HG03108 (cell line): ENCODE measurements around the gene DRG2.

Experiments used
- ATAC-seq: cut with Tn5 transposase; IDR thresholded peaks from one replicate; pipeline ENCODE4 v1.9.1; 2021; ENCODE audit warnings: moderate library complexity; ENCODE audit not compliant: unreplicated experiment

DRG2 gene, protein sequence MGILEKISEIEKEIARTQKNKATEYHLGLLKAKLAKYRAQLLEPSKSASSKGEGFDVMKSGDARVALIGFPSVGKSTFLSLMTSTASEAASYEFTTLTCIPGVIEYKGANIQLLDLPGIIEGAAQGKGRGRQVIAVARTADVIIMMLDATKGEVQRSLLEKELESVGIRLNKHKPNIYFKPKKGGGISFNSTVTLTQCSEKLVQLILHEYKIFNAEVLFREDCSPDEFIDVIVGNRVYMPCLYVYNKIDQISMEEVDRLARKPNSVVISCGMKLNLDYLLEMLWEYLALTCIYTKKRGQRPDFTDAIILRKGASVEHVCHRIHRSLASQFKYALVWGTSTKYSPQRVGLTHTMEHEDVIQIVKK

DNA sequence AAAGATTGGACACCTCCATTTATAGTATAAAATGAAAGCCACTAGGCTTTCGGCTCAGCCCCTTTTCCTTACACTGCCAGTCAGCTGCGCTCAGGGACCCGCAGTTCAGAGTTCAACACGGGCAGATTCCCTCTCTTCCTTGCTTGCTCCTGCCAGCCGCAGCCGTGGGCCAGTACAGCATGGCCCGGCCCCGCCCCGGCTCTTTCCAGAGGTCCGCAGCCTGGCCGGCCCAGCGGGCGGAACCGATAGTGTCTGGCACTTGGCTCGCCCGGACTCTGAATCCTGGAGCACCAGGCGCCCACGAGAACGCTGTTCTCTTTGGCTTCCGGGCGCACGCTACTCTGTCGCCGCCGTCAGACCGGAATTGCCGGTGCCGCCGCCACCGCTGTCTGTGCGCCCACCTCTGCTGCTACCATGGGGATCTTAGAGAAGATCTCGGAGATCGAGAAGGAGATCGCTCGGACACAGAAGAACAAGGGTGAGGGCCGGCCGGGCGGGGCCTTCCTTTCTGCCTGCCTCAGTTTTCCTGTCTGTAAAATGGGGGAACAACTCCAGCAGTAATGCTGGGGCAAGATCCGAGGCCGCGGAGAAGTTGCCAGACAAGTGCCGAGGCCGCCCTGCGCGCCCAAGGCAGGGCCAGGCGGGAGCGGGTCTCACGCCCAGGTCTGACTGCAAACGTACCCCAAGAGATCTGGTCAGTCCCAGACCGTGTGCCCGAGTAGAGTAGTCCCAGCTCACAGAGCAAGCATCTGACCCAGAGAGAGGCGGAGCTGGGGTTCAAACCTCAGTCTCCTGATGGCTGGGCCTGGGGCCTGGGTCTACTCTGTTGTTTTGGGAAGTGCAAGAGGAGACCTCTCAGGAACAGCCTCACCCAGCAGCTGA lies at the start of gene DRG2:
TSS of gene DRG2 (plus strand) at position 339 of the 882 bp plus-strand sequence. CDS start at position 415, 76 bp downstream.
- ATAC-seq, result peak; percentile 88

DNA sequence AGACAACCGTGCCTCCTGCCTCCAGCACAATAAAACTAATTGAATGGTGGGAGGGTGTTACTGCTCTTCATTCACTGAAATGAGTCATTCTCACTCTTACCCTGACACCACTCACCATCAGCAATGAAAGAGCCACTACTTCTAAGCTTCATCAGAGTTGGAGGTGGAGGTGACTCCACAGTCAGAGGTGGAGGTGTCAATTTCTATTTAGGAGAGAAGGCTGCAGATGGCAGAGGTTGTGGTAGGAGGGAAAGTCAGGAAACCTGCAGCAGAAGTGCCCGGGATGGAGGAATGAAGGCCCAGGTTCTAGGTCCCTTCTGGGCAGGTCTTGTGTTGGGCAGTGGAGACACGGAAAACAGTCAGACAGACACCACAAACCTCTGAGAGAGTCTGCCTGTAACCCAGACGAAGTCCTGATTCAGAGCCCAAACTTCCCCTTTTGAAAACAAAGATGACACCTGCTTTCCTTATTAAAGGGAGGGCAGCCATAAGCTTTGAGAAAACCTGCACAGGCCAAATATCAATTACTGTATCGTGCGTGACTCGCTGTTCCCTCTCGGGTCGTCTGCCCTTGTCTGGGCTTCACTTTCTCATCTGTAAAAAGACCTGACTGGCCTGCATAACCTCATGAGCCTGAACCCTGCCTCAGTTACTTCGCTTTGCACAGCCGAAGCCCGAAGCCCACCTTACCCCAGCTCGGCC lies 49.4 kb upstream of the DRG2 start:
- no peak for ATAC-seq

DNA sequence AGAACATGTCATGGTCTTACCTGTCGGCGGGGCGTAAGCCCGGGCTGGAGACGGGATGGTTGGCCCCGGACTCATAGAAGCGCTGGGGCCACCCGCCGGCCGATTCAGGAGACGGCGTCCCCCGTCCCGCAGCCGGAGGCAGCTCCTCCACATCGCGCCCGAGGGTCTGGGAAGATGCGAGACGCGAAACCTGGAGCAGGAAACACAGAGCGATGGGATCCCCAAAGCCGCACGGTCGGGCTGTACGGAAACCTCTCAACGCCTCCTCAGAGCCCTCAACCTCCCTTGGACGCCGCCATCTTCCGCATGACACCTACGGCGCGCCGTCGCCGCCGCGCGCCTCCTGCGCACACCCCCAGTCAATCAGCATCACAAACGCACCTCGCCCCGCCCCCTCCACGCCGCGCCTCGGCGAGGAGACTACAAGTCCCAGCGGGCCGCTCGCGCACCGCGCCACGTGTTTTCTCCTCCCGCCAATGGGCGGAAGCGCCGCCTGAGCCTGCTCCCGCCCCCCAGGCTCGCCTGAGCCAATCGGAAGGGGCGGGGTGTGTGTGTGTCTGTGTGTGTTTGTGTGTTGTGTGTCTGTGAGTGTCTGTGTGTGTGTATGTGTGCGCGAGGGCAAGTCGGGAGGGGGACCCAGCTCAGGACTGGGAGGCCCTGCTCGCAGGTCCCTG lies 48.8 kb upstream of the DRG2 start, which contains the start of the genes ATPAF2 and GID4:
TSS of gene ATPAF2 (minus strand) at position 308 of the 674 bp plus-strand sequence. CDS start at position 153, 155 bp downstream.
TSS of gene GID4 (plus strand) at position 548 of the 674 bp plus-strand sequence. CDS start at position 605, 57 bp downstream.
- peak; percentile 91 for ATAC-seq

DNA sequence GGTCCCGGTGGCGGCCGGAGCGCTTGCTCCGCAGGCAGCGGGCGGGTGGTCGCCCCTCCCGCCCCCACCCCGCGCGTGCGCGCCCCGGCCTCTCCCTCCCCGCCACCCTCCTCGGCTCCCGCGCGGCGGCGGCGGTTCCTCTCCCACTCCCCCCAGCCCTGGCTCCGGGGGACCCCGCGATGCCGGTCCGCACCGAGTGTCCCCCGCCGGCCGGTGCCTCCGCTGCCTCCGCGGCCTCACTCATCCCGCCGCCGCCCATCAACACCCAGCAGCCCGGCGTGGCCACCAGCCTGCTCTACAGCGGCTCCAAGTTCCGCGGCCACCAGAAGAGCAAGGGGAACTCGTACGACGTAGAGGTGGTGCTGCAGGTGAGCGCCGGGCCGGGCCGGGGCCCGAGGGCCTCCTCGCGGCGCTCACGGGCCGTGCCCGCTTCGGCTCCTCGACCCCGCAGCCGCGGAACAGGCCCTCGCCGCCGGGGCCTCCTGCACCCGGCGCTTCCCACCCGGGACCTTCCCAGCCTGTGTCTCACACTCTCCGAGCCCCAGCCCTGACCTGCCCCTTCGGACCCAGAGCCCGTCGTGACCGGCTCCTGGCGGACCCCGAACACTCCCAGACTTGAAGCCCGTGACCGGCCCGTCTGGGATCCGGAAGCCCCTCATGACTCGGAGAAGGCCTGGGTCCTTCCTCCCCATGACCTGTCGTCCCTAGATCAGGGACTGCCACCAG lies 48.0 kb upstream of the DRG2 start:
- peak; percentile 1 for ATAC-seq

DNA sequence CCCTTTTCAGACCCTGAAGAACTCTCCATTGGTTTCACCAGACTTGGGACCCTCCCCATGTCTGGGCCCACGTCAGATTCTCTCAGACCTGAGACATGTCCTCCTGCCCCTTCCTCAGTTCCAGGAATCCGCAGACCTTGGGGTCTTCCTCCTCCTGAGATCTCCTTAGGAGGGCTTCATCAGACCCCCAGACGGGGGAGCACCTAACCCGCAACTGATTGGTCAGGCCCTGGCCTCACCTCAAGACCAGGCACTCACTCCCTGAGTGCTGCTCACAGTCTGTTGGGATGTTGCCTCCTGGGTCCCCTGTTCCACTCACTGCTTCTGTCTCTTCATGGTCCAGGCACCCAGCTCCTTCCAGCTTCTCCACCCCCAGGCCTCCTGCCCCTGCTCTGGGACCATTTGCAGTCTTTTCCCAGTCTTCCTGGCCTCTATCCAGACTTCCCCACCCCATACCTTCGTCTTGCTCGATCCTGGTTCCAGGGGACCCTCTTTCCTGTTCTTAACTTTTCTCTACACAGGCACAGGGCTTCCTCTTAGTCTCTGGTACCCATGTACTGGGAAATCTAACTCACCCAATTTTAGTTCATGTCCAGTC lies 47.4 kb upstream of the DRG2 start:
- no peak for ATAC-seq

DNA sequence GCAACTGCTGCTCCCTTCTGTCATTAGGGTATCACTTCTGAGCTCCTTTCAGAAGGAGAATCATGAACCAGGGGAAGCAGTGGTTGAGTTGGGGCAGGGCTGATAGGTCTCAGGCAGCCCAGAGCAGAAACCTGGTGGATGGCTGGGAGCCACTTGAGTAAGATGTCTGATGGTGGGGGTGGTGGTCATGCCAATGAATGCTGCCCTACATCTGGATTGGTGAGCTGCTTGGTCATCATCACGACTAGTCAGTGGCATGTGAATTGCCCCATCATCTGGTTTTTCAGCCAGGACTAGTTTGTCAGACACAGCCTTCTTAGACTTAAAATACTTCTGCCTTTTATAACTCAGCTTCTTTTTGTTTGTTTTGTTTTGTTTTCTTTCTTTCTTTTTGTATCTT lies 46.0 kb upstream of the DRG2 start:
- ATAC-seq, result no peak

DNA sequence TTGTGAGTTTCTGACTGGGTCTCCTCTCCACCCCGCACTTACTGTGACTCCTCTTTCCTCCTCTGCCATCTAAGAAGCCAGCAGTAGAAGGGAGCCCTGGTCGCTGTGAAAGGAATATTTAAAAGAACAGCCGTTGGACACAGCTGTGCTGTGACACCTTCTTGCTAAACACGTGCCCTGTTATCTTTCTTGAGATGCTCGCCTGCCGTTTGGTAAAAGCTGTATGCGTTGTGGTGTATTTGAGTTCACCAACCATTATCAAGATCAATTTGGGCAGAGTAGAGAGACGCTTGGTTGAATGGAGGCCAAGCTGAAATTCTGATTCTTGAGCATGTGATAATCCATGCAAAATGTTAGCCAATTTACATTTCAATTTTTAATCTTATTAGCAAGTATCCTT lies 44.8 kb upstream of the DRG2 start:
- ATAC-seq, result no peak

DNA sequence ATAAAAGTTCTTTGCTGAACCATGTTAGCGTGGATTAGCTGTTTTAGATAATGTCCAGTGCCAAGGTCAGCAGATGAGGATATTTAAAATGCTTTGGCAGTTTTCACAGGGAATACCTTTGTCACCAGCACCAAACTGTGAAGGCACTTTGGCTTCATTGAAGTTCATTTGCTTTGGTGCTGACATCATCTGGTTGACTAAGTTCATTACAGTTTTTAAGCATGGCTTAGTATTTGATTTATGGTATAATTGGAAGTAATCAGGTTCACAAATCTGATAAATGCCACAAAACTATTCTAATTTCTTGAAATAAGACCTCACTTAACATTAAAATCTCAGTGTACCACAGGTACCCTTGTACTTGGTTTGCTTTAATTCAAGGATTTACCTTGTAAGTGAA lies 44.3 kb upstream of the DRG2 start:
- no peak for ATAC-seq

DNA sequence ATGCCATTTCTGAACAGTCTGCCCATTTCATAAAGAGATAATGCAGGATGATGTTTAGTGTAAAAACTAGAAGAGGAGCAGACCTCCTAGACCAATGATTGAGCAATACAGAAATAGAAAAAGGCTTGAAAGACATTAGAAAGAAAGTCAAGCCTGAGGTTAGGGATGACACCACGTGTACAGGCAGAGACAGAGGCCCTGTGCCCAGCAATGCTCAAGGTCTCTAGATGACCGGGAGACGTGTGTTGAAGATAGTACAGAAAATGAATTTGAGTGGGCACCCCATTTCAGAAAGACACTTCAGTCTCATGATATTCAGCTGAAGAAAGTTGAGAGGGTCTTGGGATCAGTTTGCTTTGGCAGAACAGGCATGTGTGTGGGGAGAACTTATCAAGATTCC lies 43.1 kb upstream of the DRG2 start:
- no peak for ATAC-seq

DNA sequence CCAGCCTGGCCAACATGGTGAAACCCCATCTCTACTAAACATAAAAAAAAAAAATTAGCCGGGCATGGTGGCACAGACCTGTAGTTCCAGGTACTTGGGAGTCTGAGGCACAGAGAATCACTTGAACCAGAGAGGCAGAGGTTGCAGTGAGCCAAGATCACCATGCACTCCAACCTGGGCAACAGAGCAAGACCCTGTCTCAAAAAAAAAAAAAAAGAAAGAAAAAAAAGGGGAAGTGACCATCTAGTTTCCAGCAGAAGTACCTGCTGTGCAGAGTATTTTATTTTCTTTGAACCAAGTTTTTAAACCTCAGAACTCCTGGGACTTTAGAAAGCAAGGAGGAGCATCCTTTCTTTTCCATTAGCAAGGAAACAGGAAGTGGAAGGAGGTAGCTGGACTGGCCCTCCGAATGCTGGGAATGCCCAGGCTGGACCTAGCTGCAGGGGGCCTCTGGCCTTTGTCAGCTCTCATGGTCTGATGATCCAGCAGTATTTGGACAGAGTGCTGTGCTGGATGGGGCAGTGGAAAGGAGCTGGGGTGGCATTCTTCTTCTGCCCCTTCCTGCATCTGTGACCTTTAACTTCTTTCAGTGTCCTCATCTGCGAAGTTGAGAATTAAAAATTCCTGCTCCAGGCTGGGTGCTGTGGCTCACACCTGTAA lies 41.9 kb upstream of the DRG2 start:
- ATAC-seq, result no peak

DNA sequence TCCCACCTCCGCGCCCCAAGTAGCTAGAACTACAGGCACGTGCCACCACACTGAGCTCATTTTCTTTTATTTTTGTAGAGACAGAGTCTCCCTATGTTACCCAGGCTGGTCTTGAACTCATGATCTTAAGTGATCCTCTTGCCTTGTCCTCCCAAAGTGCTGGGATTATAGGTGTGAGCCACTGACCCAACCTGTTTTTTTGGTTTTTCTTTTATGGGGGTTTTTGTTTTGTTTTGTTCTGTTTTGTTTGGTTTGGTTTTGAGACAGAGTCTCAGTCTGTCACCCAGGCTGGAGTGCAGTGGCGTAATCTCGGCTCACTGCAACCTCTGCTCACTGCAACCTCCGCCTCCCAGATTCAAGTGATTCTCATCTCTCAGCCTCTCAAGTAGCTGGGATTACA lies 32.2 kb upstream of the DRG2 start:
- no peak for ATAC-seq

DNA sequence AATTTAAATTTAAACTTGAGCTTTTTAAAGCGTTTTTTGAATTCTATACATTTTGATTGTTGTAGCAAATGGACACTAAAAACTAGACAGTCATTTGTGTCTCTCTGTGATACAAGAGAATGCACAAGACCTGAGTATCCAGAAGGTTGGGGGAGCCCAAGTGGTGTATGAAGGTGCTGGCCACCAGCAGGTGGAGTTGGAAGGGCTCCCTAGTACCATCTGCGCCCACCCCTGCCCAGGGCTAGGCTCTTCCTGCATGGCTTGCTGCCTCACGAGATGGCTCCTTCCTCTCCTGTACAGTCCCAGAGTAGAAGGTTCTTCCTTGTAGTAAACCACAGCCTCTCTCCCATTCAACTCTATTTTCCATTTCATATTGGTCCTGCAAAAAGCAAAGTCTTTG lies 31.5 kb upstream of the DRG2 start:
- ATAC-seq, result no peak

DNA sequence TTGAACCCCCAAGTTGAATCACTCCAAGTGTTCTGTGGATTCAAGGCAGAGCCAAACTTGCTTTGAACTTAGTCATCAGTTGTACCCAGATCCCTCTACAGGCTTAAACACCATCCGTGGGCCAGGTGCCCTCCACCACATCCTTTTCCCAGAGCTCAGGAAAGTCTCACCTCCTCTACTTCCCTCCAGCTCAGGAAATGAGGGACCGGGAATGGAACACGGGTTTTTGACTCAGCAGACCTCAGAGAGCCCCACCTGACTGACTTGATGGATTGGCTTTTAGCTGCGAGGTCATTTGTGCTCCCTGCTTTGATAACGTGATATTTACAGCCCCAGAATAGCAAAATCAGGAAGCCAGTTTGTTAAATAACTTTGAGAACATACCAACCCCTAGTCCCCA lies 28.5 kb upstream of the DRG2 start:
- ATAC-seq, result no peak

DNA sequence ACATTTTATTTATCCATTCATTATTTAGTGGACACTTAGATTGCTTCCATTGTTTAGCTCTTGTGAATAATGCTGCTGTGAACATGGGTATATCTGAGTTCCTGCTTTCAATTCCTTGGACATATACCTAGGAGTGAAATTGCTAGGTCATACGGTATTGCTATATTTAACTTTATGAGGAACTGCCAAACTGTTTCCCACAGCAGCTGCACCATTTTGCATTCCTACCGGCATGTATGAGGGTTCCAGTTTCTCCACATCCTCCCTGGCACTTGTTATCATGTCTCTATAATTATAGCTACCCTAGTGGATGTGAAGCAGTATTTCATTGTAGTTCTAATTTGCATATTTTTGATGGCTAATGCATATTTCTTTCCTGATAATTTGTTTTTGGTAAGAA lies 23.7 kb upstream of the DRG2 start:
- ATAC-seq, result no peak

DNA sequence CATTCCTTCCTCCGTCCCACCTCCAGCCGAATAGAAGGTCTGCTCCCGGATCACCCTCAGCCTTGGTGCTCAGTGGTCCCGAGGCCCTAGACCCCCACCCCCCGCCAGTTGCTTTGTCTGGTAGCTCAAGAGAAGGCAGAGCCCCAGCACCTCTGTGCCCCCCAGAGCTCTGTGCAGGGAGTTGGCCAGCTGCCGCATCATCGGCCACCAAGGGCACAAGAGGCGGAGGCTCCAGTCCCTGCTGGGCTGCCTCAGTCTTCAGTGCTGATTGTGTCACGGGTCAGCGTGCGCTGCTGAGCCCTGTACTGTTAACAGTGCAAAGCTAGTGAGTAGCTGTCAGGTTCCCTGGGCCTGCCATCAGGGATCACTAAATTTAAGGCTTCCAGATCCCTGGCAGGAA lies 22.2 kb upstream of the DRG2 start:
- ATAC-seq, result no peak

DNA sequence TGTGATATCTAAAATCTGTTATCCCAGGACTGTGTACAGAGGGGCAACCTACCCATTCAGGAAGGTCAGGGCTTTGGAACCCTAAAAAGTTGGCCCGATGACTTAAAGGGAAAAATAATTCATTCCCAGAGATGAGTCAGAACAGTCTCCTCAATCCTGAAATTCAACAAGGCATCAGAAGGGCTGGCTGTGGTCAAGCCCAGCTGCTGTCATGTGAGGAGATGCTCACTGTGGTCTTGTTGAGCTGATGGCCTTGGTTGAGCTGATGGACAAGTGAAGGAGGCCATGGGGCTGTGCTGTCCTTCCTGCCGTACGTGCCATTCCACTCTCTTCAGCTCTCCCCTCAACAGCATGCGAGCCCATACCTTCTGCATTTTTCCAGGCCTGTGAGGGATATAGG lies 20.9 kb upstream of the DRG2 start:
- ATAC-seq, result no peak

DNA sequence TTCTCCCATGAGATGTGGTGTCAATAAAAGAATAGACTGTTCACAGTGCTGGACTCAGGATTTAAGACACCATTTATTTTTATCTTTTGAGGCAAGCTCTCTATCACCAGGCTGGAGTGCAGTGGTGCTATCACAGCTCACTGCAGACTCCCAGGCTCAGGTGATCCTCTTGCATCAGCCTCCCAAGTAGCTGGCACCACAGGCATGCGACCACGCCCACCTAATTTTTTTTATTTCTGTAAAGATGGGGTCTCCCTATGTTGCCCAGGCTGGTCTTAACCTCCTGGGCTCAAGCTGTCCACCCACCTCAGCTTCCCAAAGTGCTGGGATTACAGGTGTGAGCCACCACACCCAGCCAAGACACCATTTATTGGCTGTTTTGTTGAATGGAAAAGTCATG lies 18.6 kb upstream of the DRG2 start:
- ATAC-seq, result no peak

DNA sequence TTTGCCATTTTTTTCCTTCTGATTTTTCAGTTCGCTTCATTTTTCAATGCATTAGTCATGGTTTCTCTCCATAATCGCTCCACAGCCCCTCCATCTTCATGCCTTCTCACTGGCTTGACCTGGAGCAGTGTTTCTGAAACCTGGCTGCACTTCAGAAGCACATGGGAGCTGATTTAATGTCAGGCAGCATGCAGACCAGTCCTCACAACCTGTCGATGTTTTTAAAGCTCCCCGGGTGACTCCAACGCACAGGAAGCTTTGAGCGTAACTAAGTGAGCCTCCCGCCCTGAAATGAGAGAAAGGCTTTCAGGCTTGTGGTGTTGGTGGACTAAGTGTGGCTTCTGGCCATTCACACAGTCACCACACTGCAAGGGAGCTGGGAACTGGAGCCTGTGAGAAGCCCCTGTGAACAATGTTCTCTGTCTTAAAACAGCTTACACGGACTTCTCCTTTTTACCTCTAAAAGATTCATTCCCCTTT lies 16.8 kb upstream of the DRG2 start:
- ATAC-seq, result no peak

DNA sequence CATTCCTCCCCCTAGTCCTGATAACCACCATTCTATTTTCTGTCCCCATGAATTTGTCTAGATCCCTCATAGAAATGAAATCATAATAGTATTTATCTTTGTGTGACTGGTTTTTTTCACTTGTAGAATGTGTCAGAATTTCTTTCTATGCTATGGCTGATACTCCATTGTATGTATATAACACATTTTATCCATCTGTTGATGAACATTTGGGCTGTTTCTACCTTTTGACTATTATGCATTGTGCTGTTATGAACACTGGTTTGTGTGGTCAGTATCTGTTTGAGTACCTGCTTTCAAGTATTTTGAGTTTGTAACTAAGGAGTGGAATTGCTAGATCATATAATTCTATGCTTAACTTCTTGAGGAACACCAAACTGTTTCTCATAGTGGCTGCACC lies 16.0 kb upstream of the DRG2 start:
- no peak for ATAC-seq
